GM12878 (cell line): ENCODE results near the gene KIAA0930. TPM values are rescaled to one million over a fixed set of nuclear protein-coding genes. Genes with fewer than 3 reads are reported as not detected.

Experiments
- CUX1 ChIP-seq: IDR thresholded peaks from 2 replicates; pipeline ENCODE4 v1.6.1; 2012; ENCODE audit warnings: improper control_type of control experiment, low read depth, low read length; ENCODE audit not compliant: insufficient replicate concordance
- E2F4 ChIP-seq: IDR thresholded peaks from 2 replicates; pipeline ENCODE4 v1.6.1; 2012; ENCODE audit warnings: low read depth, low read length, improper control_type of control experiment
- FOXK2 ChIP-seq: fragments of 450-650 bp; IDR thresholded peaks from 2 replicates; pipeline ENCODE4 v1.6.1; 2017; ENCODE audit warnings: mild to moderate bottlenecking, moderate library complexity
- NFXL1 ChIP-seq: fragments of 450-650 bp; IDR thresholded peaks from 2 replicates; pipeline ENCODE4 v1.6.1; 2017; ENCODE audit warnings: antibody characterized with exemption, mild to moderate bottlenecking, borderline replicate concordance
- NR2C1 ChIP-seq: fragments of 450-650 bp; IDR thresholded peaks from 2 replicates; pipeline ENCODE4 v1.6.1; 2017; ENCODE audit warnings: antibody characterized with exemption, mild to moderate bottlenecking, moderate library complexity
- POU2F2 ChIP-seq: IDR thresholded peaks from 3 replicates; pipeline ENCODE4 v1.6.1; 2011; ENCODE audit warnings: low read depth, mild to moderate bottlenecking, low read length, borderline replicate concordance
- SRF ChIP-seq, 2 experiments: IDR thresholded peaks; 2 replicates each; pipeline ENCODE4 v1.6.1; 2011; ENCODE audit warnings: low read depth in 2 of 2, low read length in 2 of 2, mild to moderate bottlenecking in 1 of 2, moderate library complexity in 1 of 2
- STAT1 ChIP-seq: fragments of 450-650 bp; conservative IDR thresholded peaks from 2 replicates; pipeline ENCODE4 v1.6.1; 2014; ENCODE audit warnings: antibody characterized with exemption, mild to moderate bottlenecking
- TCF3 ChIP-seq: IDR thresholded peaks from 2 replicates; pipeline ENCODE4 v1.6.1; 2012; ENCODE audit warnings: low read depth, mild to moderate bottlenecking, low read length, borderline replicate concordance; ENCODE audit not compliant: insufficient read depth
- polyA plus RNA-seq, 11 experiments: library from polyadenylated mRNA; depleted of rRNA in 4 of 11; unstranded in 6 of 11; stranded (reverse) in 5 of 11; fragments of >200 nt; fragmentation: Nextera tagmentation in 4 of 11; fragmentation: Illumina TruSeq in 1 of 11; extraction: Ambion mirVana in 4 of 11; extraction: Trizol in 1 of 11; gene quantifications; 1 replicate in 1 of 11; 2 replicates in 10 of 11; pipeline versions ENCODE4 v1.2.1 to v1.2.3, GENCODE V29; 2011 to 2016; ENCODE audit warnings: inconsistent platforms in 2 of 11, missing spikeins in 2 of 11, low read depth in 1 of 11
- total RNA-seq, 4 experiments: library from RNA; depleted of rRNA in 3 of 4; stranded (reverse); fragments of >200 nt in 3 of 4; fragmentation: Illumina TruSeq in 1 of 4; extraction: Trizol in 1 of 4; gene quantifications; 2 replicates each; pipeline versions ENCODE4 v1.2.1 to v1.2.3, GENCODE V29; 2013 to 2021
- TF ChIP-seq, protein P1 (sequence below): fragments of 450-650 bp; IDR thresholded peaks from 2 replicates; pipeline ENCODE4 v1.6.1; 2017; ENCODE audit warnings: low read depth, mild to moderate bottlenecking, moderate library complexity
- TF ChIP-seq, protein P2 (sequence below): IDR thresholded peaks from 2 replicates; pipeline ENCODE4 v1.6.1; 2012; ENCODE audit warnings: low read depth, low read length, improper control_type of control experiment
- TF ChIP-seq, protein P3 (sequence below): fragments of 450-650 bp; IDR thresholded peaks from 2 replicates; pipeline ENCODE4 v1.6.1; 2017; ENCODE audit warnings: mild to moderate bottlenecking, low read depth, inconsistent platforms; ENCODE audit not compliant: poor library complexity, severe bottlenecking
- TF ChIP-seq, protein P4 (sequence below), 3 experiments: IDR thresholded peaks in 2 of 3; conservative IDR thresholded peaks in 1 of 3; 2 replicates each; pipeline ENCODE4 v1.5.1; 2011; ENCODE audit warnings: low read depth in 3 of 3, low read length in 3 of 3, mild to moderate bottlenecking in 3 of 3, control low read depth in 2 of 3, moderate library complexity in 2 of 3, inconsistent platforms in 1 of 3, mixed read lengths in 1 of 3; ENCODE audit not compliant: control insufficient read depth in 2 of 3, insufficient read depth in 1 of 3; ENCODE audit errors: extremely low read depth in 1 of 3

The KIAA0930 gene
- total and polyA plus RNA-seq, 10 of the 15 experiments (the other 5 are each of a cell fraction or from before 2014, with no cell fraction given), result 3.6 to 125 (median 46.3) TPM

DNA sequence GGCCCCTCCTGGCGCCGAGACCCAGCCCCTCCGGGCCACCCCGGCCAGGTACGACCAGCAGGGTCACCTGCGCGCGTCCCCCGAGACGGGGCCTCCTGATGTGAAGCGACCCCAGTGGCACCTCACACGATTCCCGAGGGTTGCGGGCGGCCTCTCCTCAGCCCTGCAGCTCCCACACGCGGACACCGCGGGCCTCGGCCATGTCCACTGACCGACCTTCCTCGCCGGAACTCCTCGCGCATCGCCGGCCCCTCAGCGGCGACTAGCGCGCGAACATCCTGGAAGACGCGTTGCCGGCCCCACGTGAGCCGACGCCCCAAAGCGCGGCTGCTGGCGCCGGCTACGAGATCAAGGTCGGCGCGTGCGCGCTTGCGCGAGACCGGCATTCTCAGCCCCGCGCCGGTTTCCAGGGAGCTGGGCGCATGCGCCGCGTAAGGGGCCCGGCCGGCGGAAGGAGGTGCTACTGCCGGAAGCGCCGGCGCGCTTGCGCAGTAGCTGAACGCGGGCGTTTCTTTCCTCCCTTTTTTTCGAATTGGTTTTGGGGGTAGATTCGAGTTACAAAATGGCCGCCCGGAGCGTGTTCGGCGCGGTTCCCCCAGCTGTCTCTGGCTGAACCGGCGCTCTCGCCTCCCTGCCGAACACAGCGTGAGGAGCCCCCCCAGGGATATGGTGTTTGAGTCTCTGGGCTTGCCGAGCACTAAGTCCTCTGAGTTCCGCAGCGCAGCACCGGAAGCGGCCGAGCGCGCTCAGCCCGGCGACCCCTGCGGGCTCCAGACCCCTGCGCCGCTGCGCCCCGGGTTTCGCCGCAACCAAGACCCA lies 77.0 kb downstream of the KIAA0930 start, which contains the start of gene NUP50 (continued):
- TF ChIP-seq E2F4, result peak; percentile 73
- TF ChIP-seq, protein P1, sequence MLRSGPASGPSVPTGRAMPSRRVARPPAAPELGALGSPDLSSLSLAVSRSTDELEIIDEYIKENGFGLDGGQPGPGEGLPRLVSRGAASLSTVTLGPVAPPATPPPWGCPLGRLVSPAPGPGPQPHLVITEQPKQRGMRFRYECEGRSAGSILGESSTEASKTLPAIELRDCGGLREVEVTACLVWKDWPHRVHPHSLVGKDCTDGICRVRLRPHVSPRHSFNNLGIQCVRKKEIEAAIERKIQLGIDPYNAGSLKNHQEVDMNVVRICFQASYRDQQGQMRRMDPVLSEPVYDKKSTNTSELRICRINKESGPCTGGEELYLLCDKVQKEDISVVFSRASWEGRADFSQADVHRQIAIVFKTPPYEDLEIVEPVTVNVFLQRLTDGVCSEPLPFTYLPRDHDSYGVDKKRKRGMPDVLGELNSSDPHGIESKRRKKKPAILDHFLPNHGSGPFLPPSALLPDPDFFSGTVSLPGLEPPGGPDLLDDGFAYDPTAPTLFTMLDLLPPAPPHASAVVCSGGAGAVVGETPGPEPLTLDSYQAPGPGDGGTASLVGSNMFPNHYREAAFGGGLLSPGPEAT, result 0 out of 2 replicates have a peak, but pooled peaks have one; percentile 32
- no peak for TF ChIP-seq NFXL1
- 0 out of 2 replicates have a peak, but pooled peaks have one; percentile 29 for TF ChIP-seq TCF3
- TF ChIP-seq SRF (IDR thresholded peaks at IDR 0.05; ENCODE audit: low read depth in 2 of 2, low read length in 2 of 2), result peak in 1 of 2 experiments; percentile 21; a peak in 1 of 4 replicates
- no peak for TF ChIP-seq STAT1
- TF ChIP-seq, protein P2, sequence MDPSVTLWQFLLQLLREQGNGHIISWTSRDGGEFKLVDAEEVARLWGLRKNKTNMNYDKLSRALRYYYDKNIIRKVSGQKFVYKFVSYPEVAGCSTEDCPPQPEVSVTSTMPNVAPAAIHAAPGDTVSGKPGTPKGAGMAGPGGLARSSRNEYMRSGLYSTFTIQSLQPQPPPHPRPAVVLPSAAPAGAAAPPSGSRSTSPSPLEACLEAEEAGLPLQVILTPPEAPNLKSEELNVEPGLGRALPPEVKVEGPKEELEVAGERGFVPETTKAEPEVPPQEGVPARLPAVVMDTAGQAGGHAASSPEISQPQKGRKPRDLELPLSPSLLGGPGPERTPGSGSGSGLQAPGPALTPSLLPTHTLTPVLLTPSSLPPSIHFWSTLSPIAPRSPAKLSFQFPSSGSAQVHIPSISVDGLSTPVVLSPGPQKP, result peak; percentile 68; the same call in 1 of the 2 replicates
- TF ChIP-seq NR2C1, result 0 out of 2 replicates have a peak, but pooled peaks have one; percentile 5
- TF ChIP-seq CUX1, result no peak
- TF ChIP-seq, protein P3, sequence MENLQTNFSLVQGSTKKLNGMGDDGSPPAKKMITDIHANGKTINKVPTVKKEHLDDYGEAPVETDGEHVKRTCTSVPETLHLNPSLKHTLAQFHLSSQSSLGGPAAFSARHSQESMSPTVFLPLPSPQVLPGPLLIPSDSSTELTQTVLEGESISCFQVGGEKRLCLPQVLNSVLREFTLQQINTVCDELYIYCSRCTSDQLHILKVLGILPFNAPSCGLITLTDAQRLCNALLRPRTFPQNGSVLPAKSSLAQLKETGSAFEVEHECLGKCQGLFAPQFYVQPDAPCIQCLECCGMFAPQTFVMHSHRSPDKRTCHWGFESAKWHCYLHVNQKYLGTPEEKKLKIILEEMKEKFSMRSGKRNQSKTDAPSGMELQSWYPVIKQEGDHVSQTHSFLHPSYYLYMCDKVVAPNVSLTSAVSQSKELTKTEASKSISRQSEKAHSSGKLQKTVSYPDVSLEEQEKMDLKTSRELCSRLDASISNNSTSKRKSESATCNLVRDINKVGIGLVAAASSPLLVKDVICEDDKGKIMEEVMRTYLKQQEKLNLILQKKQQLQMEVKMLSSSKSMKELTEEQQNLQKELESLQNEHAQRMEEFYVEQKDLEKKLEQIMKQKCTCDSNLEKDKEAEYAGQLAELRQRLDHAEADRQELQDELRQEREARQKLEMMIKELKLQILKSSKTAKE, result no peak
- TF ChIP-seq, protein P4, sequence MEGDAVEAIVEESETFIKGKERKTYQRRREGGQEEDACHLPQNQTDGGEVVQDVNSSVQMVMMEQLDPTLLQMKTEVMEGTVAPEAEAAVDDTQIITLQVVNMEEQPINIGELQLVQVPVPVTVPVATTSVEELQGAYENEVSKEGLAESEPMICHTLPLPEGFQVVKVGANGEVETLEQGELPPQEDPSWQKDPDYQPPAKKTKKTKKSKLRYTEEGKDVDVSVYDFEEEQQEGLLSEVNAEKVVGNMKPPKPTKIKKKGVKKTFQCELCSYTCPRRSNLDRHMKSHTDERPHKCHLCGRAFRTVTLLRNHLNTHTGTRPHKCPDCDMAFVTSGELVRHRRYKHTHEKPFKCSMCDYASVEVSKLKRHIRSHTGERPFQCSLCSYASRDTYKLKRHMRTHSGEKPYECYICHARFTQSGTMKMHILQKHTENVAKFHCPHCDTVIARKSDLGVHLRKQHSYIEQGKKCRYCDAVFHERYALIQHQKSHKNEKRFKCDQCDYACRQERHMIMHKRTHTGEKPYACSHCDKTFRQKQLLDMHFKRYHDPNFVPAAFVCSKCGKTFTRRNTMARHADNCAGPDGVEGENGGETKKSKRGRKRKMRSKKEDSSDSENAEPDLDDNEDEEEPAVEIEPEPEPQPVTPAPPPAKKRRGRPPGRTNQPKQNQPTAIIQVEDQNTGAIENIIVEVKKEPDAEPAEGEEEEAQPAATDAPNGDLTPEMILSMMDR (IDR thresholded peaks at IDR 0.05 in 2 of 3, conservative IDR thresholded peaks at IDR 0.05 in 1 of 3; ENCODE audit: control insufficient read depth in 2 of 3, extremely low read depth in 1 of 3, insufficient read depth in 1 of 3, low read depth in 3 of 3, low read length in 3 of 3), result peak in 1 of 3 experiments; percentile 10; a peak in 1 of 6 replicates
- TF ChIP-seq POU2F2, result peak; percentile 55; the same call in 1 of the 3 replicates
- TF ChIP-seq FOXK2, result no peak
